GM23338 (cell line): ENCODE results near the gene ANO7. TPM values are rescaled to one million over a fixed set of nuclear protein-coding genes. Genes with fewer than 3 reads are reported as not detected.

Source experiments
- ATAC-seq: fragments of 200-7000 bp; cut with Tn5 transposase; 3 replicates; pipeline ENCODE4 v1.9.1; 2020
- DNase-seq: peaks from one replicate; pipeline ENCODE4 v3.0.0-alpha.2; 2015; ENCODE audit warnings: low spot score
- H2AFZ ChIP-seq: fragments of 200-600 bp; sonication (generic); 2 replicates; pipeline ENCODE4 v1.8.0; 2016; ENCODE audit warnings: antibody characterized with exemption, mild to moderate bottlenecking, moderate library complexity
- H3F3A ChIP-seq: fragments of 200-600 bp; sonication (generic); replicated peaks from 2 replicates; pipeline ENCODE4 v1.8.0; 2017; ENCODE audit warnings: antibody characterized with exemption, mixed run types, low read depth
- H3K27ac ChIP-seq: fragments of 200-600 bp; sonication (generic); 2 replicates; pipeline ENCODE4 v1.6.1; 2016; ENCODE audit warnings: low read depth
- H3K27me3 ChIP-seq: fragments of 200-600 bp; sonication (generic); 2 replicates; pipeline ENCODE4 v1.8.0; 2016; ENCODE audit warnings: mild to moderate bottlenecking, mixed run types, moderate library complexity; ENCODE audit not compliant: insufficient read depth
- H3K36me3 ChIP-seq: fragments of 200-600 bp; sonication (generic); 2 replicates; pipeline ENCODE4 v1.8.0; 2016; ENCODE audit warnings: mild to moderate bottlenecking; ENCODE audit not compliant: insufficient read depth
- H3K4me1 ChIP-seq: fragments of 200-600 bp; sonication (generic); 2 replicates; pipeline ENCODE4 v1.8.0; 2016; ENCODE audit warnings: mild to moderate bottlenecking, moderate library complexity; ENCODE audit not compliant: insufficient read depth
- H3K4me2 ChIP-seq: fragments of 200-600 bp; sonication (generic); 2 replicates; pipeline ENCODE4 v1.7.1; 2017; ENCODE audit warnings: mixed run types
- H3K4me3 ChIP-seq: fragments of 200-600 bp; sonication (generic); 2 replicates; pipeline ENCODE4 v1.6.1; 2016; ENCODE audit warnings: mixed run types
- H3K79me2 ChIP-seq: fragments of 200-600 bp; sonication (generic); replicated peaks from 2 replicates; pipeline ENCODE4 v1.8.0; 2017; ENCODE audit warnings: mild to moderate bottlenecking; ENCODE audit not compliant: insufficient read depth
- H3K9me2 ChIP-seq: fragments of 200-600 bp; sonication (generic); 2 replicates; pipeline ENCODE4 v1.8.0; 2017; ENCODE audit not compliant: insufficient read depth
- H4K20me1 ChIP-seq: fragments of 200-600 bp; sonication (generic); replicated peaks from 2 replicates; pipeline ENCODE4 v1.8.0; 2017; ENCODE audit warnings: mild to moderate bottlenecking; ENCODE audit not compliant: insufficient read depth
- H3K27ac Mint-ChIP-seq: 2 replicates; pipeline ENCODE4 v1.8.0; 2020; ENCODE audit warnings: inconsistent platforms, mild to moderate bottlenecking, moderate library complexity, mixed read lengths
- H3K27me3 Mint-ChIP-seq: 3 replicates; pipeline ENCODE4 v1.8.0; 2022; ENCODE audit warnings: low read depth, mild to moderate bottlenecking, moderate library complexity, mixed read lengths, inconsistent platforms; ENCODE audit not compliant: insufficient read depth, poor library complexity
- H3K36me3 Mint-ChIP-seq: 3 replicates; pipeline ENCODE4 v1.8.0; 2021; ENCODE audit warnings: low read depth, mild to moderate bottlenecking, inconsistent platforms, moderate library complexity, mixed read lengths
- H3K4me1 Mint-ChIP-seq: 3 replicates; pipeline ENCODE4 v1.8.0; 2020; ENCODE audit warnings: mild to moderate bottlenecking, inconsistent platforms, mixed read lengths
- H3K4me3 Mint-ChIP-seq: 3 replicates; pipeline ENCODE4 v1.8.0; 2021; ENCODE audit warnings: moderate library complexity, mild to moderate bottlenecking, inconsistent platforms, mixed read lengths
- H3K9me3 Mint-ChIP-seq: 3 replicates; pipeline ENCODE4 v1.8.0; 2020; ENCODE audit warnings: moderate library complexity, mild to moderate bottlenecking, inconsistent platforms, mixed read lengths
- CREB1 ChIP-seq: fragments of 250-450 bp; sonication (Bioruptor Pico); IDR thresholded peaks from 2 replicates; pipeline ENCODE4 v1.5.0; 2020; ENCODE audit warnings: low read depth, mild to moderate bottlenecking, moderate library complexity
- ETS1 ChIP-seq: IDR thresholded peaks from 2 replicates; pipeline ENCODE4 v1.6.1; 2016; ENCODE audit warnings: antibody characterized with exemption
- EZH2 ChIP-seq: fragments of 200-600 bp; sonication (generic); IDR thresholded peaks from one replicate; pipeline ENCODE4 v1.8.0; 2017; ENCODE audit warnings: antibody characterized with exemption, mild to moderate bottlenecking, low read depth; ENCODE audit not compliant: unreplicated experiment
- NANOG ChIP-seq: IDR thresholded peaks from 2 replicates; pipeline ENCODE4 v1.6.1; 2016; ENCODE audit warnings: antibody characterized with exemption, borderline replicate concordance
- REST ChIP-seq: IDR thresholded peaks from one replicate; pipeline ENCODE4 v1.6.1; 2018; ENCODE audit warnings: antibody characterized with exemption; ENCODE audit not compliant: unreplicated experiment
- ZNF462 ChIP-seq: fragments of 250-450 bp; sonication (Bioruptor Pico); IDR thresholded peaks from 2 replicates; pipeline ENCODE4 v1.5.0; 2020; ENCODE audit warnings: mild to moderate bottlenecking, moderate library complexity
- polyA plus RNA-seq: library from polyadenylated mRNA; unstranded; fragments of >200 nt; fragmentation: Nextera tagmentation; extraction: Ambion mirVana; gene quantifications from 2 replicates; pipeline ENCODE4 v1.2.1, GENCODE V29; 2016
- total RNA-seq: library from RNA; depleted of rRNA; stranded (reverse); fragments of >200 nt; shearing (Covaris generic); gene quantifications from 2 replicates; pipeline ENCODE4 v1.2.3, GENCODE V29; 2014

ANO7 gene
- total and polyA plus RNA-seq, 2 experiments from 2014 or later, result 3.6 to 5.1 TPM

- Histone ChIP-seq H3F3A (no peaks in the 10 kb centered on the region), H3K27me3 (no peaks in the 10 kb centered on the region), H3K9me2 (no peaks in the 10 kb centered on the region), H3K36me3 (peaks cover 50% of the 10 kb centered on the region), H3K4me2 (no peak overlapping the region), H3K4me3 (no peak overlapping the region), H2AFZ (no peak overlapping the region), H3K4me1 (no peaks in the 10 kb centered on the region), H3K27ac (no peak overlapping the region), H4K20me1 (peaks cover 27% of the 10 kb centered on the region), H3K79me2 (0 out of 2 replicates have a peak, but pooled peaks cover 6% of the 10 kb centered on the region)
- DNase-seq (no peak), ATAC-seq (no peak)
- no peaks in the 10 kb centered on the region for H3K9me3 Mint-ChIP-seq
- H3K4me3 Mint-ChIP-seq, result no peak overlapping the region
- H3K27me3 Mint-ChIP-seq, result peaks cover 27% of the 10 kb centered on the region
- peaks cover 96% of the 10 kb centered on the region for H3K36me3 Mint-ChIP-seq
- H3K4me1 Mint-ChIP-seq, result no peaks in the 10 kb centered on the region; the same call in 2 of the 3 replicates
- TF ChIP-seq CREB1 (CRISPR knock-in tag) (no peak), NANOG (no peak), ETS1 (no peak), ZNF462 (no peak), EZH2 (no peak), REST (no peak)
- H3K27ac Mint-ChIP-seq, result no peak overlapping the region
Measured at GRCh38 chr2:241235859-241236593, 47.5 kb downstream of the ANO7 start.
